ENCODE data around the gene CPNE8.

DNA sequence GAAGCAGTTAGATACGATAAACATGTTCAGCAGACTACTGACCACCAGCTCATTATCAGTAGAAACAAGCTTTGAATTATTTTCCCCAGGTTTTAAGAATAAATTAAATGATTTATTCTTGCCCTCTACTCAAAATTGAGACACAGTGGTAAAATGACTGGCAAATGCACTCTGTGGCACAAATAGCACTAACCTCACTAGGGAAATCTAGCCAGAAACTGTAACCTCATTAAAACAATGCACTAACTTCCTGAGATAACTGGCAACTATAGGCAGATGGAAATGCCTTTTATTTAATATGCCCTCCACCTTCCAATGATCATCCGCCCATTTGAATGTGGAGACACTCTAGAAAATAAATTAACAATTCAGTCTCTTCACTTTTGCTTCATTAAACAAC lies 33.2 kb downstream of the CPNE8 start:
- TF ChIP-seq GATA2 (IDR thresholded peaks at IDR 0.05; ENCODE audit: low read depth, low read length) (no peak), GATA3 (IDR thresholded peaks at IDR 0.05; ENCODE audit: low read depth, low read length) (no peak)
